ENCODE data around the gene PRKAG2. TPM values are rescaled to one million over a fixed set of nuclear protein-coding genes. Genes with fewer than 3 reads are reported as not detected.
A peak's percentile ranks its signal among the peaks of the same experiment; 100 is the strongest.

The PRKAG2 gene
- total and polyA plus RNA-seq, 4 donors, result 3.6 to 25.1 (median 16.8) TPM

GRCh38 chr7:151819866-151820265, 57.0 kb downstream of the PRKAG2 start:
- Histone ChIP-seq H3K27me3 (ENCODE audit: control insufficient read depth in 4 of 4, insufficient read depth in 4 of 4, low read length in 3 of 4) (no peaks in the 10 kb centered on the region), H3K4me3 (ENCODE audit: low read depth in 1 of 3, low read length in 3 of 3) (no peak overlapping the region), H3K27ac (ENCODE audit: low read depth in 1 of 2, low read length in 2 of 2) (peak overlapping the region; percentile 93 to 97), H3K9ac (ENCODE audit: low read depth in 1 of 2, low read length in 2 of 2) (peak overlapping the region in 1 of 2 donors; percentile 78), H3K9me3 (ENCODE audit: control insufficient read depth in 4 of 4, low read length in 3 of 4) (no peaks in the 10 kb centered on the region), H3K36me3 (ENCODE audit: control insufficient read depth in 4 of 4, insufficient read depth in 3 of 4, low read depth in 1 of 4, low read length in 3 of 4) (no peaks in the 10 kb centered on the region), H3K4me1 (ENCODE audit: control insufficient read depth in 4 of 4, insufficient read depth in 4 of 4, low read length in 3 of 4) (peaks cover 26 to 63% (median 45%) of the 10 kb centered on the region in 4 donors)
- DNase-seq (ENCODE audit: low spot score), result no peak
- peak; percentile 90 to 94 for TF ChIP-seq RXRA (IDR thresholded peaks at IDR 0.05)
- peak; percentile 88 for TF ChIP-seq SP1 (IDR thresholded peaks at IDR 0.05)
- TF ChIP-seq NR2F2 (IDR thresholded peaks at IDR 0.05), result no peak
- TF ChIP-seq ATF3 (IDR thresholded peaks at IDR 0.05), result no peak
- TF ChIP-seq EGR1 (IDR thresholded peaks at IDR 0.05; ENCODE audit: low read depth in 2 of 2), result no peak
- TF ChIP-seq JUND (IDR thresholded peaks at IDR 0.05), result peak in 1 of 2 donors; percentile 43
- peak; percentile 43 for TF ChIP-seq ZBTB33 (IDR thresholded peaks at IDR 0.05)
- no peak for TF ChIP-seq YY1 (IDR thresholded peaks at IDR 0.05)
- TF ChIP-seq GABPA (IDR thresholded peaks at IDR 0.05 in 1 of 2, conservative IDR thresholded peaks at IDR 0.05 in 1 of 2), result no peak
- TF ChIP-seq HNF4A (conservative IDR thresholded peaks at IDR 0.05), result peak; percentile 85 to 86
- TF ChIP-seq HNF4G (IDR thresholded peaks at IDR 0.05), result peak; percentile 60
- peak; percentile 23 to 47 for TF ChIP-seq RAD21 (IDR thresholded peaks at IDR 0.05)
- TF ChIP-seq MAX (IDR thresholded peaks at IDR 0.05), result peak; percentile 83
- WGBS, result 27% methylated on average over 8 of the region's 8 CpGs

GRCh38 chr7:151818674-151819519, 58.0 kb downstream of the PRKAG2 start:
- no peak for DNase-seq (ENCODE audit: low spot score)

More at GRCh38 chr7:151818674-151819519, 58.0 kb downstream of the PRKAG2 start:
- Histone ChIP-seq H3K27ac (ENCODE audit: low read depth in 1 of 2, low read length in 2 of 2) (peak overlapping the region; percentile 93 to 97), H3K9me3 (ENCODE audit: control insufficient read depth in 4 of 4, low read length in 3 of 4) (no peaks in the 10 kb centered on the region), H3K4me3 (ENCODE audit: low read depth in 1 of 3, low read length in 3 of 3) (no peak overlapping the region), H3K36me3 (ENCODE audit: control insufficient read depth in 4 of 4, insufficient read depth in 3 of 4, low read depth in 1 of 4, low read length in 3 of 4) (no peaks in the 10 kb centered on the region), H3K9ac (ENCODE audit: low read depth in 1 of 2, low read length in 2 of 2) (peak overlapping the region in 1 of 2 donors; percentile 78), H3K27me3 (ENCODE audit: control insufficient read depth in 4 of 4, insufficient read depth in 4 of 4, low read length in 3 of 4) (no peaks in the 10 kb centered on the region), H3K4me1 (ENCODE audit: control insufficient read depth in 4 of 4, insufficient read depth in 4 of 4, low read length in 3 of 4) (peaks cover 24 to 54% (median 38%) of the 10 kb centered on the region in 4 donors)
- no peak for TF ChIP-seq YY1 (IDR thresholded peaks at IDR 0.05)
- TF ChIP-seq, protein P1, sequence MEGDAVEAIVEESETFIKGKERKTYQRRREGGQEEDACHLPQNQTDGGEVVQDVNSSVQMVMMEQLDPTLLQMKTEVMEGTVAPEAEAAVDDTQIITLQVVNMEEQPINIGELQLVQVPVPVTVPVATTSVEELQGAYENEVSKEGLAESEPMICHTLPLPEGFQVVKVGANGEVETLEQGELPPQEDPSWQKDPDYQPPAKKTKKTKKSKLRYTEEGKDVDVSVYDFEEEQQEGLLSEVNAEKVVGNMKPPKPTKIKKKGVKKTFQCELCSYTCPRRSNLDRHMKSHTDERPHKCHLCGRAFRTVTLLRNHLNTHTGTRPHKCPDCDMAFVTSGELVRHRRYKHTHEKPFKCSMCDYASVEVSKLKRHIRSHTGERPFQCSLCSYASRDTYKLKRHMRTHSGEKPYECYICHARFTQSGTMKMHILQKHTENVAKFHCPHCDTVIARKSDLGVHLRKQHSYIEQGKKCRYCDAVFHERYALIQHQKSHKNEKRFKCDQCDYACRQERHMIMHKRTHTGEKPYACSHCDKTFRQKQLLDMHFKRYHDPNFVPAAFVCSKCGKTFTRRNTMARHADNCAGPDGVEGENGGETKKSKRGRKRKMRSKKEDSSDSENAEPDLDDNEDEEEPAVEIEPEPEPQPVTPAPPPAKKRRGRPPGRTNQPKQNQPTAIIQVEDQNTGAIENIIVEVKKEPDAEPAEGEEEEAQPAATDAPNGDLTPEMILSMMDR (IDR thresholded peaks at IDR 0.05; ENCODE audit: low read depth, low read length, missing input control), result no peak
- TF ChIP-seq HNF4A (conservative IDR thresholded peaks at IDR 0.05), result peak; percentile 62 to 68
- no peak for TF ChIP-seq ZBTB33 (IDR thresholded peaks at IDR 0.05)
- peak; percentile 50 for TF ChIP-seq SP1 (IDR thresholded peaks at IDR 0.05)
- peak; percentile 53 to 64 for TF ChIP-seq RXRA (IDR thresholded peaks at IDR 0.05)
- TF ChIP-seq FOXA1 (IDR thresholded peaks at IDR 0.05), result no peak
- TF ChIP-seq HNF4G (IDR thresholded peaks at IDR 0.05), result no peak
- 60% methylated on average over 18 of the region's 18 CpGs for WGBS
